Measurements from ENCODE around the gene PPRC1.

GRCh38 chr10:102111276-102111675, 21.6 kb upstream of the PPRC1 start:
- TF ChIP-seq, protein P1, sequence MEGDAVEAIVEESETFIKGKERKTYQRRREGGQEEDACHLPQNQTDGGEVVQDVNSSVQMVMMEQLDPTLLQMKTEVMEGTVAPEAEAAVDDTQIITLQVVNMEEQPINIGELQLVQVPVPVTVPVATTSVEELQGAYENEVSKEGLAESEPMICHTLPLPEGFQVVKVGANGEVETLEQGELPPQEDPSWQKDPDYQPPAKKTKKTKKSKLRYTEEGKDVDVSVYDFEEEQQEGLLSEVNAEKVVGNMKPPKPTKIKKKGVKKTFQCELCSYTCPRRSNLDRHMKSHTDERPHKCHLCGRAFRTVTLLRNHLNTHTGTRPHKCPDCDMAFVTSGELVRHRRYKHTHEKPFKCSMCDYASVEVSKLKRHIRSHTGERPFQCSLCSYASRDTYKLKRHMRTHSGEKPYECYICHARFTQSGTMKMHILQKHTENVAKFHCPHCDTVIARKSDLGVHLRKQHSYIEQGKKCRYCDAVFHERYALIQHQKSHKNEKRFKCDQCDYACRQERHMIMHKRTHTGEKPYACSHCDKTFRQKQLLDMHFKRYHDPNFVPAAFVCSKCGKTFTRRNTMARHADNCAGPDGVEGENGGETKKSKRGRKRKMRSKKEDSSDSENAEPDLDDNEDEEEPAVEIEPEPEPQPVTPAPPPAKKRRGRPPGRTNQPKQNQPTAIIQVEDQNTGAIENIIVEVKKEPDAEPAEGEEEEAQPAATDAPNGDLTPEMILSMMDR (IDR thresholded peaks at IDR 0.05), result no peak
- TF ChIP-seq POLR2A (IDR thresholded peaks at IDR 0.05), result no peak

Data from lower leg skin (tissue), 3 donors.